ENCODE data around the gene RYK. TPM values are rescaled to one million over a fixed set of nuclear protein-coding genes. Genes with fewer than 3 reads are reported as not detected.

RYK gene
- total and polyA plus RNA-seq, 2 donors (not counting 3 experiments of a cell fraction or from before 2014, with no cell fraction given): 23.8 to 48.3 TPM

DNA sequence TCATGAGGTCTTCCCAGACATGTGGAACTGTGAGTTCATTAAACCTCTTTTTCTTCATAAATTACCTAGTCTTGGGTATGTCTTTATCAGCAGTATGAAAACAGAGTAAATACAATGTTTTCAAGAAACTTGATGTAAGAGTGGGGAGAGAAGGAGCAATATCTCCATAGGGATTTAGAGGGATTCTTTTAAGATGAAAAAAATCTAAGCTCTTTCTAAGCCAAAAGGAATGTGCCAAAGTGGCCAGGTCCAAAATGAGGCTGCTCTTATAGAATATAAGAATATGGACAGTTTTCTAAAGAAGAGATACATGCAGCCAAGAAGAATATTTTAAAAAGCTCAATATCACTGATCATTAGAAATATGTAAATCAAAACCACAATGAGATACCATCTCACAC, 23.9 kb upstream of the RYK start:
- FAIRE-seq: no peak
- POLR2A ChIA-PET: no interaction called here
- no TSS peak for BruUV-seq (replicated peaks)

More for the DNA sequence above, 23.9 kb upstream of the RYK start:
- Histone ChIP-seq H2AFZ (ENCODE audit: low read depth, low read length) (no peak overlapping the region), H3K79me2 (ENCODE audit: control insufficient read depth, insufficient read depth, low read length) (no peaks in the 10 kb centered on the region), H4K20me1 (replicated peaks; ENCODE audit: control insufficient read depth, extremely low read depth, insufficient read depth, low read length) (no peaks in the 10 kb centered on the region), H3K4me3 (replicated peaks in 1 of 3; ENCODE audit: insufficient read depth in 1 of 3, low read depth in 1 of 3, low read length in 3 of 3) (no peak overlapping the region), H3K9me1 (replicated peaks; ENCODE audit: control insufficient read depth, extremely low read depth, insufficient read depth, low read length) (no peaks in the 10 kb centered on the region), H3K27me3 (ENCODE audit: control insufficient read depth in 2 of 2, insufficient read depth in 2 of 2, low read length in 2 of 2) (peaks cover 25 to 30% of the 10 kb centered on the region in 2 experiments), H3K4me2 (ENCODE audit: insufficient read depth, low read length) (no peak overlapping the region), H3K9me3 (replicated peaks; ENCODE audit: control insufficient read depth, insufficient read depth, low read length) (no peaks in the 10 kb centered on the region), H3K36me3 (ENCODE audit: control insufficient read depth in 2 of 2, extremely low read depth in 1 of 2, insufficient read depth in 2 of 2, low read length in 2 of 2) (no peaks in the 10 kb centered on the region), H3K27ac (ENCODE audit: insufficient read depth, low read depth, low read length) (no peak overlapping the region), H3K9ac (replicated peaks; ENCODE audit: extremely low read depth, insufficient read depth, low read length) (no peak overlapping the region), H3K4me1 (ENCODE audit: control insufficient read depth, extremely low read depth, insufficient read depth, low read length) (no peaks in the 10 kb centered on the region)
- intact Hi-C loops (cut with micrococcal nuclease): no loop called here
- dilution Hi-C loops (cut with MboI; ENCODE audit: extremely low pct_ligation_motif_present, low sequenced_read_pairs): no loop called here
- CTCF ChIA-PET: no interaction called here
- TF ChIP-seq FOS (IDR thresholded peaks at IDR 0.05; ENCODE audit: borderline replicate concordance, insufficient read depth, low read length): no peak
- no peak for TF ChIP-seq EZH2 (IDR thresholded peaks at IDR 0.05; ENCODE audit: borderline replicate concordance, low read depth, low read length, severe bottlenecking)
- no peak for TF ChIP-seq MYC (IDR thresholded peaks at IDR 0.05; ENCODE audit: low read depth, low read length)
- TF ChIP-seq JUN (IDR thresholded peaks at IDR 0.05; ENCODE audit: borderline replicate concordance, insufficient read depth, insufficient read length, low read depth): no peak
- TF ChIP-seq, protein P1, sequence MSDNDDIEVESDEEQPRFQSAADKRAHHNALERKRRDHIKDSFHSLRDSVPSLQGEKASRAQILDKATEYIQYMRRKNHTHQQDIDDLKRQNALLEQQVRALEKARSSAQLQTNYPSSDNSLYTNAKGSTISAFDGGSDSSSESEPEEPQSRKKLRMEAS (IDR thresholded peaks at IDR 0.05; ENCODE audit: insufficient read depth, insufficient read length): no peak
- TF ChIP-seq, protein P2, sequence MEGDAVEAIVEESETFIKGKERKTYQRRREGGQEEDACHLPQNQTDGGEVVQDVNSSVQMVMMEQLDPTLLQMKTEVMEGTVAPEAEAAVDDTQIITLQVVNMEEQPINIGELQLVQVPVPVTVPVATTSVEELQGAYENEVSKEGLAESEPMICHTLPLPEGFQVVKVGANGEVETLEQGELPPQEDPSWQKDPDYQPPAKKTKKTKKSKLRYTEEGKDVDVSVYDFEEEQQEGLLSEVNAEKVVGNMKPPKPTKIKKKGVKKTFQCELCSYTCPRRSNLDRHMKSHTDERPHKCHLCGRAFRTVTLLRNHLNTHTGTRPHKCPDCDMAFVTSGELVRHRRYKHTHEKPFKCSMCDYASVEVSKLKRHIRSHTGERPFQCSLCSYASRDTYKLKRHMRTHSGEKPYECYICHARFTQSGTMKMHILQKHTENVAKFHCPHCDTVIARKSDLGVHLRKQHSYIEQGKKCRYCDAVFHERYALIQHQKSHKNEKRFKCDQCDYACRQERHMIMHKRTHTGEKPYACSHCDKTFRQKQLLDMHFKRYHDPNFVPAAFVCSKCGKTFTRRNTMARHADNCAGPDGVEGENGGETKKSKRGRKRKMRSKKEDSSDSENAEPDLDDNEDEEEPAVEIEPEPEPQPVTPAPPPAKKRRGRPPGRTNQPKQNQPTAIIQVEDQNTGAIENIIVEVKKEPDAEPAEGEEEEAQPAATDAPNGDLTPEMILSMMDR (IDR thresholded peaks at IDR 0.05; ENCODE audit: extremely low read depth in 1 of 2, insufficient read depth in 1 of 2, low read depth in 1 of 2, low read length in 2 of 2): no peak
- TF ChIP-seq POLR2A (IDR thresholded peaks at IDR 0.05; ENCODE audit: low read depth, low read length): no peak
- no peak for TF ChIP-seq POLR2AphosphoS5 (IDR thresholded peaks at IDR 0.05; ENCODE audit: insufficient read depth, low read depth, low read length)
- no peak for TF ChIP-seq GATA2 (IDR thresholded peaks at IDR 0.05; ENCODE audit: insufficient read depth, insufficient read length, low read depth, low read length)
- no peak for DNase-seq (ENCODE audit: low read depth, low spot score)

Measured in endothelial cell of umbilical vein (primary cell).